ENCODE measurements around the gene PARN. TPM values are rescaled to one million over a fixed set of nuclear protein-coding genes. Genes with fewer than 3 reads are reported as not detected.
A peak's percentile ranks its signal among the peaks of the same experiment; 100 is the strongest.
"Not testable (repeated sequence)": the region's sequence is repeated elsewhere in the genome, so short reads cannot be mapped to it uniquely, and the experiment has no call there.

The PARN gene
- polyA plus RNA-seq, 2 of the 4 experiments (the other 2 are of a cell fraction), result 40.0 to 58.6 TPM

DNA sequence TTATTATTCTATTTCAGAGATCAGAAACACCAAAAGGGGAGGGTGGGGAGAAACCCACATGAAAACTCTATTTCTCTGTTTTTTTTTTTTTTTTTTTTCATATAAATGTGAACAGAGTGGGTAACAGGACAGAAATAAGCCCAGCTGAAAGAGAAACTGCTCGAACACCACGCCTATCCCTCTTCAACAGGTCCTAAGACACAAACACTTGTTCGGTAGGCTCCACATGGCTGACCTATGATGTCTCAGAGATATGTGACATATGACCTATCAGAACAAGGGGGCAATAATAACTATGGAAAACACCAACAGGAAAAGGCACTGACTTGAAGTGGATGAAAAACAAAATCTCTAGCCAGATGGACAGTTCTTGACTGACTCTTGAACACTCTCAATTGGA lies 44.8 kb downstream of the PARN start (continued):
- TF ChIP-seq CTCF (IDR thresholded peaks at IDR 0.05), result no peak
- TF ChIP-seq MAFK (IDR thresholded peaks at IDR 0.05; ENCODE audit: partially characterized antibody), result no peak
- TF ChIP-seq ZC3H11A (IDR thresholded peaks at IDR 0.05), result no peak
- TF ChIP-seq HOXB5 (CRISPR knock-in tag; IDR thresholded peaks at IDR 0.05), result no peak
- no peak for TF ChIP-seq FOSB (CRISPR knock-in tag; IDR thresholded peaks at IDR 0.05)

GRCh38 chr16:14580926-14581325 lies 49.1 kb downstream of the PARN start:
- ATAC-seq; POLR2A ChIA-PET; H3K9me3 ChIP-seq; FAIRE-seq; H3K4me2 ChIP-seq; H3K27ac ChIP-seq; H3K4me3 ChIP-seq; DNase-seq (ENCODE audit: low read depth in 1 of 2, low spot score in 1 of 2): not testable (repeated sequence)
- CTCF ChIA-PET, result interaction anchor here (1.3 kb wide), 1 partner anchor 21 kb away, joined by 5 read pairs; no protein-coding TSS in a partner anchor
- peaks cover 12% of the 10 kb centered on the region for H3K4me1 ChIP-seq
- WGBS (ENCODE audit: missing lambda C conversion rate), result 91% methylated on average over 3 of the region's 3 CpGs

GRCh38 chr16:14579266-14579665 lies 50.8 kb downstream of the PARN start:
- Histone ChIP-seq H3K4me1 (peaks cover 12% of the 10 kb centered on the region), H3K27ac (no peak overlapping the region), H3K4me3 (no peak overlapping the region), H3K4me2 (peak overlapping the region; percentile 25; the same call in 2 of the 3 replicates), H3K9me3 (peaks cover 8% of the 10 kb centered on the region; the same call in 2 of the 3 replicates)
- ChIA-PET POLR2A (interaction anchor here (0.6 kb wide), 1 partner anchor 643 kb away, joined by 3 read pairs; no protein-coding TSS in a partner anchor), CTCF (no interaction called here)
- FAIRE-seq, result no peak
- no peak; a peak in 1 of 6 replicates for ATAC-seq
- 46% methylated on average over 2 of the region's 2 CpGs for WGBS (ENCODE audit: missing lambda C conversion rate)
- DNase-seq (ENCODE audit: low read depth in 1 of 2, low spot score in 1 of 2), result peak in 1 of 2 experiments; percentile 17
- TF ChIP-seq NR3C1 (IDR thresholded peaks at IDR 0.05), result no peak
- TF ChIP-seq RNF2 (IDR thresholded peaks at IDR 0.05; ENCODE audit: borderline replicate concordance, low read depth), result no peak
- TF ChIP-seq HOXA7 (CRISPR knock-in tag; IDR thresholded peaks at IDR 0.05), result no peak
- no peak for TF ChIP-seq CBX8 (IDR thresholded peaks at IDR 0.05)
- TF ChIP-seq KDM5A (IDR thresholded peaks at IDR 0.05), result no peak
- TF ChIP-seq FOSL2 (IDR thresholded peaks at IDR 0.05), result no peak
- no peak for TF ChIP-seq FOSL2 (CRISPR knock-in tag; IDR thresholded peaks at IDR 0.05)
- TF ChIP-seq RAD21 (conservative IDR thresholded peaks at IDR 0.05 in 1 of 2, IDR thresholded peaks at IDR 0.05 in 1 of 2), result no peak
- TF ChIP-seq FOXS1 (CRISPR knock-in tag; IDR thresholded peaks at IDR 0.05), result no peak
- TF ChIP-seq ESRRA (IDR thresholded peaks at IDR 0.05; ENCODE audit: borderline replicate concordance, low read length), result no peak
- TF ChIP-seq MAZ (IDR thresholded peaks at IDR 0.05; ENCODE audit: borderline replicate concordance, low read depth, low read length), result no peak
- TF ChIP-seq CTCF (IDR thresholded peaks at IDR 0.05), result no peak
- no peak for TF ChIP-seq ZC3H11A (IDR thresholded peaks at IDR 0.05)

DNA sequence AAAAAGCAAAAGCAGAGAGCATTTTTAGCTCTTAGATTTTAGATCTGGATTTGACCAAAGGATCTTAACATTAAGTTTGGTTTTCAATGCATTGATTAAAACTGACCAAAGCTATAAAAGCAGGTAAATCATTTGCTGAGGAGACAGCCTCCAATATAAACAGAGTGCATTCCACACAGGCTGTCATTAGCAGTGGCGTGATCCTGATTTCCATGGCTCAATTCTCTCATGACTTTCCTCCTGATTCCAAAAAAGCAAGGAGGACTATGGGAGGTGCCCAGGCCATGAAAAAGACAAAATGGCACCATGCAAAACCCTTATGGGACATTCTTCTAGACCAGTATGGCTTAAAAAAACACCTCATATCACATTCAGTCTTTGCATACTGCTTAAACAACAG lies 53.5 kb downstream of the PARN start:
- WGBS (ENCODE audit: missing lambda C conversion rate), result 96% methylated on average over 1 of the region's 1 CpG
- TF ChIP-seq BHLHE40 (IDR thresholded peaks at IDR 0.05; ENCODE audit: low read depth, low read length) (no peak), POLR2A (IDR thresholded peaks at IDR 0.05; ENCODE audit: low read length) (no peak), MAX (IDR thresholded peaks at IDR 0.05) (no peak), KDM5A (IDR thresholded peaks at IDR 0.05) (no peak), JUNB (IDR thresholded peaks at IDR 0.05) (no peak), RNF2 (IDR thresholded peaks at IDR 0.05; ENCODE audit: borderline replicate concordance, low read depth) (no peak)
- ATAC-seq, result no peak
- no peak overlapping the region for H3K27ac ChIP-seq
- no peak overlapping the region for H3K4me3 ChIP-seq
- POLR2A ChIA-PET, result no interaction called here
- H3K4me2 ChIP-seq, result no peak overlapping the region
- no peak for DNase-seq (ENCODE audit: low read depth in 1 of 2, low spot score in 1 of 2)
- H3K4me1 ChIP-seq, result peaks cover 12% of the 10 kb centered on the region
- H3K9me3 ChIP-seq, result peaks cover 8% of the 10 kb centered on the region; the same call in 2 of the 3 replicates
- CTCF ChIA-PET, result interaction anchor here (1.0 to 1.2 kb wide), 2 partner anchors 18 to 27 kb away, joined by 3 to 4 read pairs; no protein-coding TSS in a partner anchor
- no peak for FAIRE-seq
